DOHH2 (cell line): Measurements from ENCODE around the gene RPL13A.
"Not testable (repeated sequence)": the region's sequence is repeated elsewhere in the genome, so short reads cannot be mapped to it uniquely, and the experiment has no call there.

ENCODE experiments used
- CTCF ChIP-seq: fragments of 200-600 bp; sonication (generic); IDR thresholded peaks from one replicate; pipeline ENCODE4 v1.5.1; 2014; ENCODE audit warnings: antibody characterized with exemption, mild to moderate bottlenecking, low read depth, low read length; ENCODE audit not compliant: poor library complexity, severe bottlenecking
- EZH2phosphoT487 ChIP-seq: fragments of 200-600 bp; sonication (generic); IDR thresholded peaks from 2 replicates; pipeline ENCODE4 v1.6.1; 2017; ENCODE audit warnings: borderline replicate concordance, mild to moderate bottlenecking, antibody characterized with exemption, low read length, moderate library complexity, mixed read lengths

GRCh38 chr19:49444100-49444700, 43.2 kb upstream of the RPL13A start:
- TF ChIP-seq CTCF, EZH2phosphoT487: not testable (repeated sequence)
